Upper lobe of left lung (tissue), 4 donors: Measurements from ENCODE around the gene GATC.
A peak's percentile ranks its signal among the peaks of the same experiment; 100 is the strongest.

Source experiments
- POLR2A ChIP-seq, 4 donors: fragments of 450-650 bp; IDR thresholded peaks; one replicate each; pipeline ENCODE4 v1.5.1; 2016 to 2017; ENCODE audit warnings: antibody characterized with exemption in 4 of 4, mild to moderate bottlenecking in 2 of 4
- TF ChIP-seq, protein P1 (sequence below), 6 experiments: fragments of 450-650 bp in 4 of 6; fragments of 200-600 bp in 2 of 6; sonication (generic) in 2 of 6; IDR thresholded peaks; one replicate each; pipeline ENCODE4 v1.5.1; 2016 to 2019; ENCODE audit warnings: antibody characterized with exemption in 6 of 6

DNA sequence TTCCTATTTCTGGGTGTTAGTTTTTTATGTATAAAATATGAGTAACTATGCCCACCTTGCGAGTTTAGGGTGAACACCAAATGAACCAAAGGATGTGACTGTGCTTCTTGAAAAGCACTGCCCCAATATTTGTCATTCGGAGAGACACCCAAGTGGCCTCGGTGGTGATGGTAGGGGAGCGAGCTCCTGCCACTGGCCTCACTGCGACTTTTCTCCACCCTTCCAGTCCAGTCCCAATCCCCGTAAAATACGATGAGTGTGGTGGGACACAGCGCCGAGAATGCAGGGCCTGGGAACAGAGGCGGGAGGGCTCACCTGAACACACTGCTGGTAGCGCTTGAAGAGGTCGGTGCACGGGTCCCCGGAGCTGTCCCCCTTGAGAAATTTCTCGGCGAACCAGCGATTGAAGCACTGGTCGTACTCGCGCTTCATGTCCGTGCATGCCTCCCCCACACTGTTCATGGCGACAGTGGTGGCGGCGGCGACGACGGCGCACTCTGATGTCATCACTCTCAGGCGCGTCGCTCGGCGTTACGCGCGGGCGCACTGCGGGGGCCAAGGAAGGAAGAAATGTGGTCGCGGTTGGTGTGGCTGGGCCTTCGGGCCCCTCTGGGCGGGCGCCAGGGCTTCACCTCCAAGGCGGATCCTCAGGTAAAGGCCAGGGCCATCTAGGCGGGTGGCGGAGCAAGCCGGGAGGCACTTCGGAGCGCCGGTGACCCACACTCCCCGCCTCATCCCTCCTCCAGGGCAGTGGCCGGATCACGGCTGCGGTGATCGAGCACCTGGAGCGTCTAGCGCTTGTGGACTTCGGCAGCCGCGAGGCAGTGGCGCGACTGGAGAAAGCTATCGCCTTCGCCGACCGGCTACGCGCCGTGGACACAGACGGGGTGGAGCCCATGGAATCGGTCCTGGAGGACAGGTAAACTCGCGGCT is at the start of gene GATC, which contains the start of gene TRIAP1:
- TF ChIP-seq, protein P1, sequence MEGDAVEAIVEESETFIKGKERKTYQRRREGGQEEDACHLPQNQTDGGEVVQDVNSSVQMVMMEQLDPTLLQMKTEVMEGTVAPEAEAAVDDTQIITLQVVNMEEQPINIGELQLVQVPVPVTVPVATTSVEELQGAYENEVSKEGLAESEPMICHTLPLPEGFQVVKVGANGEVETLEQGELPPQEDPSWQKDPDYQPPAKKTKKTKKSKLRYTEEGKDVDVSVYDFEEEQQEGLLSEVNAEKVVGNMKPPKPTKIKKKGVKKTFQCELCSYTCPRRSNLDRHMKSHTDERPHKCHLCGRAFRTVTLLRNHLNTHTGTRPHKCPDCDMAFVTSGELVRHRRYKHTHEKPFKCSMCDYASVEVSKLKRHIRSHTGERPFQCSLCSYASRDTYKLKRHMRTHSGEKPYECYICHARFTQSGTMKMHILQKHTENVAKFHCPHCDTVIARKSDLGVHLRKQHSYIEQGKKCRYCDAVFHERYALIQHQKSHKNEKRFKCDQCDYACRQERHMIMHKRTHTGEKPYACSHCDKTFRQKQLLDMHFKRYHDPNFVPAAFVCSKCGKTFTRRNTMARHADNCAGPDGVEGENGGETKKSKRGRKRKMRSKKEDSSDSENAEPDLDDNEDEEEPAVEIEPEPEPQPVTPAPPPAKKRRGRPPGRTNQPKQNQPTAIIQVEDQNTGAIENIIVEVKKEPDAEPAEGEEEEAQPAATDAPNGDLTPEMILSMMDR (IDR thresholded peaks at IDR 0.05) = peak in 3 of 6 experiments; percentile 14 to 45 (median 19)
- TF ChIP-seq POLR2A (IDR thresholded peaks at IDR 0.05) = peak in 3 of 4 donors; percentile 55 to 85 (median 77)
